Measurements from ENCODE around the gene FBLN1. TPM values are rescaled to one million over a fixed set of nuclear protein-coding genes. Genes with fewer than 3 reads are reported as not detected.

The FBLN1 gene
- total RNA-seq, 6 experiments from 2014 or later: 199 to 346 (median 326) TPM

- no peak for DNase-seq
- Mint-ChIP-seq H3K4me1 (ENCODE audit: low read depth) (peaks cover 22% of the 10 kb centered on the region), H3K27ac (no peak overlapping the region), H3K9me3 (no peaks in the 10 kb centered on the region), H3K27me3 (ENCODE audit: insufficient read depth) (peaks cover 13% of the 10 kb centered on the region), H3K36me3 (ENCODE audit: low read depth) (peaks cover 55% of the 10 kb centered on the region), H3K4me3 (no peak overlapping the region)
- no peak for TF ChIP-seq CTCF (IDR thresholded peaks at IDR 0.05)
These were observed 42.0 kb downstream of the FBLN1 start for GRCh38 chr22:45544588-45545170.

- Mint-ChIP-seq H3K4me3 (no peak overlapping the region), H3K4me1 (ENCODE audit: low read depth) (peaks cover 40% of the 10 kb centered on the region), H3K27me3 (ENCODE audit: insufficient read depth) (peaks cover 13% of the 10 kb centered on the region), H3K36me3 (ENCODE audit: low read depth) (peaks cover 52% of the 10 kb centered on the region), H3K27ac (no peak overlapping the region), H3K9me3 (no peaks in the 10 kb centered on the region)
- no peak for TF ChIP-seq CTCF (IDR thresholded peaks at IDR 0.05)
- DNase-seq: no peak
These were observed 43.8 kb downstream of the FBLN1 start for GRCh38 chr22:45546333-45547015.

- Mint-ChIP-seq H3K4me1 (ENCODE audit: low read depth) (peaks cover 45% of the 10 kb centered on the region), H3K36me3 (ENCODE audit: low read depth) (peaks cover 51% of the 10 kb centered on the region), H3K4me3 (no peak overlapping the region), H3K9me3 (no peaks in the 10 kb centered on the region), H3K27ac (no peak overlapping the region), H3K27me3 (ENCODE audit: insufficient read depth) (peaks cover 9% of the 10 kb centered on the region)
- DNase-seq: no peak
- TF ChIP-seq CTCF (IDR thresholded peaks at IDR 0.05): no peak
These were observed 44.3 kb downstream of the FBLN1 start for GRCh38 chr22:45547016-45547345.

- Mint-ChIP-seq H3K36me3 (ENCODE audit: low read depth) (peaks cover 47% of the 10 kb centered on the region), H3K4me1 (ENCODE audit: low read depth) (peaks cover 53% of the 10 kb centered on the region), H3K9me3 (no peaks in the 10 kb centered on the region), H3K27me3 (ENCODE audit: insufficient read depth) (peaks cover 9% of the 10 kb centered on the region), H3K27ac (peak overlapping the region; percentile 24; the same call in 1 of the 2 replicates), H3K4me3 (no peak overlapping the region)
- no peak for DNase-seq
- no peak for TF ChIP-seq CTCF (IDR thresholded peaks at IDR 0.05)
These were observed 45.0 kb downstream of the FBLN1 start for GRCh38 chr22:45547731-45548130.

- H3K36me3 Mint-ChIP-seq (ENCODE audit: low read depth): peaks cover 42% of the 10 kb centered on the region
- peaks cover 9% of the 10 kb centered on the region for H3K27me3 Mint-ChIP-seq (ENCODE audit: insufficient read depth)
- H3K4me3 Mint-ChIP-seq: no peak overlapping the region; the same call in 1 of the 2 replicates
- no peaks in the 10 kb centered on the region for H3K9me3 Mint-ChIP-seq
- H3K4me1 Mint-ChIP-seq (ENCODE audit: low read depth): peaks cover 59% of the 10 kb centered on the region
- H3K27ac Mint-ChIP-seq: peak overlapping the region; percentile 45; the same call in 1 of the 2 replicates
- TF ChIP-seq CTCF (IDR thresholded peaks at IDR 0.05): no peak
- no peak for DNase-seq
These were observed 45.7 kb downstream of the FBLN1 start for GRCh38 chr22:45548247-45548840.
